ENCODE results near the gene TMEM54. TPM values are rescaled to one million over a fixed set of nuclear protein-coding genes. Genes with fewer than 3 reads are reported as not detected.
A peak's percentile ranks its signal among the peaks of the same experiment; 100 is the strongest.

Gene TMEM54
- total RNA-seq, 1 donor from 2014 or later = 41.9 TPM

- Histone ChIP-seq H3K27ac (no peak overlapping the region), H3K36me3 (no peaks in the 10 kb centered on the region), H3K4me3 (no peak overlapping the region), H3K4me1 (peaks cover 4% of the 10 kb centered on the region), H3K9me3 (no peaks in the 10 kb centered on the region), H3K27me3 (peaks cover 36% of the 10 kb centered on the region)
- DNase-seq (peak; percentile 62), ATAC-seq (no peak)
- TF ChIP-seq CTCF (IDR thresholded peaks at IDR 0.05) = no peak
- intact Hi-C loops (cut with DNase I) = no loop called here
These were observed 19.9 kb downstream of the TMEM54 start for GRCh38 chr1:32881291-32881690.

GRCh38 chr1:32878637-32879041 is 22.6 kb downstream of the TMEM54 start:
- H3K4me1 ChIP-seq = peaks cover 4% of the 10 kb centered on the region
- DNase-seq (peak; percentile 52), ATAC-seq (no peak)
- H3K9me3 ChIP-seq = no peaks in the 10 kb centered on the region
- H3K27ac ChIP-seq = no peak overlapping the region
- H3K27me3 ChIP-seq = peaks cover 15% of the 10 kb centered on the region
- intact Hi-C loops (cut with DNase I) = no loop called here
- TF ChIP-seq CTCF (IDR thresholded peaks at IDR 0.05) = no peak
- H3K36me3 ChIP-seq = no peaks in the 10 kb centered on the region
- no peak overlapping the region for H3K4me3 ChIP-seq

- peaks cover 4% of the 10 kb centered on the region for H3K4me1 ChIP-seq
- H3K36me3 ChIP-seq = no peaks in the 10 kb centered on the region
- no peak for TF ChIP-seq CTCF (IDR thresholded peaks at IDR 0.05)
- ATAC-seq (no peak), DNase-seq (no peak)
- H3K27me3 ChIP-seq = peaks cover 15% of the 10 kb centered on the region
- H3K9me3 ChIP-seq = no peaks in the 10 kb centered on the region
- intact Hi-C loops (cut with DNase I) = no loop called here
- no peak overlapping the region for H3K4me3 ChIP-seq
- no peak overlapping the region for H3K27ac ChIP-seq
These were observed 23.0 kb downstream of the TMEM54 start for GRCh38 chr1:32878183-32878582.

DNA sequence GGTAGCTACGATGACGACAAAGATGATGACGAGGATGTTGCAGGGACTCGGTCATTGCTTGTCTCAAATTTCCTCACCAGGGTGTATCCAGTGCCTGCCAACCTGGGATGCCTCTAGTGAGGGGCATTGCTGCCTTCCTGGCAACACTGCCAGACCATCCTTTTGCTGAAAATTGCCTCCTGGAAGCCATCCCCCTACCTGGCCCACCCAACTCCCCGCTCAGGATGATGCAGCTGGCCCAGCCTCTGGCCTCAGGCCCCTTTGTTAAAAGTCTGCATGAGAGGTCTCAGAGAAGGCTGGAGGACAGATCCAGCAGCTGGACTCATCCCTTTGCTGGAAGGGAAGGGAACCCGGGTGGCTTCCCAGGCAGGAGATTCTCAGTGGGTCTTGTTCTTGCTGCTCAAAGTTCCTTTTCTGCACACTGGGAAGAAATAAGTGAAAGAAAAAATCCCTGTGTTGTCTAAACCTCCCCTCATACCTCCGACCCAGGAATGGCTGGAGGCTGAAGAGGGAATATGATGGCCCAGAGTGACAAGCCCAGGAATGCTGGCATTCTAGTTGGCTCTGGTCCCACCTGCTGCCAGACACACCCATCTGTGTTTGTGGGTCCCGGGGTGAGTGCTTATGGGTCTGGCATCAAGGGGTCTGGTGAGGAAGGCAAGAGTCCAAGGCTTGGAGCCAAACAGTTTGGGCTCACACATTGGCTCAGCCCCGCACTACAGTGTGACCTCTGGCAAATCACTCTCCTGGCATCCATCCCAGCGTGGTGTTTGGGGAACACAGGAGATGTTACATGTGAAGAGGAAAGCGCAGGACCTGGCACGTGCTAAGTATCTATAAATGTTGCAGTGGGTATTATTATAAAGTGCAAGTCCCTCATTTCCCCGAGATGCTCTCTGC is 23.7 kb downstream of the TMEM54 start:
- Histone ChIP-seq H3K4me1 (peaks cover 4% of the 10 kb centered on the region), H3K9me3 (no peaks in the 10 kb centered on the region), H3K27ac (no peak overlapping the region), H3K4me3 (no peak overlapping the region), H3K36me3 (no peaks in the 10 kb centered on the region), H3K27me3 (peaks cover 17% of the 10 kb centered on the region)
- ATAC-seq (no peak), DNase-seq (peak; percentile 36)
- intact Hi-C loops (cut with DNase I) = no loop called here
- TF ChIP-seq CTCF (IDR thresholded peaks at IDR 0.05) = no peak

GRCh38 chr1:32876341-32877210 is 24.6 kb downstream of the TMEM54 start:
- Histone ChIP-seq H3K27me3 (peaks cover 26% of the 10 kb centered on the region), H3K27ac (no peak overlapping the region), H3K36me3 (no peaks in the 10 kb centered on the region), H3K4me3 (no peak overlapping the region), H3K9me3 (no peaks in the 10 kb centered on the region), H3K4me1 (peaks cover 4% of the 10 kb centered on the region)
- intact Hi-C loops (cut with DNase I) = no loop called here
- DNase-seq = peak; percentile 85
- peak; percentile 93 for TF ChIP-seq CTCF (IDR thresholded peaks at IDR 0.05)
- ATAC-seq = peak; percentile 92
